ENCODE results near the gene SLC23A2.
"Not testable (repeated sequence)": the region's sequence is repeated elsewhere in the genome, so short reads cannot be mapped to it uniquely, and the experiment has no call there.

SLC23A2 gene

DNA sequence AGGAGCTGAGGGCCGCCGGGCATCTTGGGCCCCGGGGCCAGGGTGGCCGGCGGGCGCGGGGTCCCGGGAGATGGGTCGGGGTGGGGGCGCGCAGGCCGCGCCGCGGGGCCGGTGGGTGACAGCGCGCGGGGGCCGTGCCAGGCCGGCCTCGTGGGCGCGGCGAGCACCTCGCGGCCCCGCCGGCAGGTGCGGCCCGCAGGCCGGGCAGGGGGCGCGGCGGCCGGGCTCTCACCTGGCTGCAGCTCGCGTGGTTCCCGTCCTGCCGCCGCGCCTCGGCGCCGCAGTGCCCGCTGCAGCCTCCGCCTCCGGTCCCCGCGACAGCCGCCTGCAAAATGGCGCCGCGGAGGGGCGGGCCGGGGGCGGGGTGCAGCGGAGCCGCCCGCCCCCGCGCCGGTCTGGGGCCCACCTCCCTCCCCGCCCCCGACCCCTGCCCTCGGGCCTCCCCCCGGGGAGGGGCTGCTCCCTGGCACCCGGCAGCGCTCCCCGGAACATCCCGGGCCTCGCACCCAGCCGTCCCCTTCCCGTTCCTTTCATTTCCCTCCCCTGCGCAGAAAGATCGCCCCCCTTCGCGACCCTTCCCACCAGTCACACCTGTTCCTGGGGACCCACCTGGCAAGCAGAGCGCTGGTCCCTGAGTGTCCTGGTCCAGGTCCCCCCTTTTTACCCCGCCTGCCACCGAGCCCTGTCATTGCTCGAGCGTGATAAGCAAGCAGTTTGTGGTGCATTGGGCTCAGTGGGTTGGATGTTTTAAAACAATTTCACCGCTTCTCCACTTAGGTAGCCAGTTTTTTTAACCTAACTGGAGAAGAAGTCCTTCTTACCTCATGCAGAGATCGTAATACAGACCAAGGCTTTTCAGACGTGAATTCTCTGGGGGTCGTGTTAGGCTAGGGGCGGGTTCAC is at the start of gene SLC23A2:
Gene SLC23A2, minus strand, starts transcription at position 337 of the 903 bp plus-strand sequence. CDS start 68,948 bp downstream, outside the sequence.
- peak; percentile 46 for DNase-seq (ENCODE audit: low read depth)

DNA sequence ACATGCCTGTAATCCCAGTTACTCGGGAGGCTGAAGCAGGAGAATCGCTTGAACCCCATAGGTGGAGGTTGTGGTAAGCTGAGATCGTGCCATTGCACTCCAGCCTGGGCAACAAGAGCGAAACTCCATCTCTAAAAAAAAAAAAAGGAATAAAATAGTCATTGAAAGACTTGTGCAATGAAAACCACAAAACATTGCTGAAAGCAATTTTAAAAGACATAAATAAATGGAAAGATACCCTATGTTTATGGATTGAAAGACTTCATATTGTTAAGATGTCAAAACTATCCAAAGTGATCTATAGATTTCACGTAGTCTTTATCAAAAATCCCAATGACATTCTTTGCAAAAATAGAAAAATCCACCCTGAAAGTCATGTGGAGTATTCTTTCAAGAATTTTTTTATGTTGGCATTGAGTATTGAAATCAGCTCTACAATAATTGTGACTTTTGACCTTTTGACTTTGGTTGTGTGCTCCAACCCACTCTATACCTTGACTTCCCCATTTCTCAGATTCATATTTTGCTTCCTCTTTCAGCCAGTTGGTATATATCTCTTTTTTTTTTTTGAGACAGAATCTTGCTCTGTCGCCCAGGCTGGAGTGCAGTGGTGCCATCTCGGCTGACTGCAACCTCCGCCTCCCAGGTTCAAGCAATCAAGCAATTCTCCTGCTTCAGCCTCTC is 45.5 kb upstream of the SLC23A2 start:
- DNase-seq (ENCODE audit: low read depth), result no peak

DNA sequence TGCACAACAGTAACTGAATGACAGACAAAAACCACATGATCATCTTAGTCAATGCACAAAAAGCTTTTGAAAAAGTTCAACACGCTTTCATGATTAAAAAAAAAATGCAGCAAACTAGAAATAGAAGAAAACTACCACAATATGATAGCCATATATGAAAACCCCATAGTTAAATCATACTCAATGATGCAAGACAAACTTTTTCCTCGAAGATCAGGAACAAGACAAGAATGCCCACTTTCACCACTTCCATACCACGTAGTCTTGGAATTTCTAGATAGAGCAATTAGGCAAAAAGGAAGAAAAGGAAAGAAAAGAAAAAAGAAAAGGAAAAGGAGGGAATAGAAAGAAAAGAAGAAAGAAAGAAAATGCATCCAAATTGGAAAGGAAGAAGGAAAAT is 44.6 kb upstream of the SLC23A2 start:
- DNase-seq (ENCODE audit: low read depth), result no peak

DNA sequence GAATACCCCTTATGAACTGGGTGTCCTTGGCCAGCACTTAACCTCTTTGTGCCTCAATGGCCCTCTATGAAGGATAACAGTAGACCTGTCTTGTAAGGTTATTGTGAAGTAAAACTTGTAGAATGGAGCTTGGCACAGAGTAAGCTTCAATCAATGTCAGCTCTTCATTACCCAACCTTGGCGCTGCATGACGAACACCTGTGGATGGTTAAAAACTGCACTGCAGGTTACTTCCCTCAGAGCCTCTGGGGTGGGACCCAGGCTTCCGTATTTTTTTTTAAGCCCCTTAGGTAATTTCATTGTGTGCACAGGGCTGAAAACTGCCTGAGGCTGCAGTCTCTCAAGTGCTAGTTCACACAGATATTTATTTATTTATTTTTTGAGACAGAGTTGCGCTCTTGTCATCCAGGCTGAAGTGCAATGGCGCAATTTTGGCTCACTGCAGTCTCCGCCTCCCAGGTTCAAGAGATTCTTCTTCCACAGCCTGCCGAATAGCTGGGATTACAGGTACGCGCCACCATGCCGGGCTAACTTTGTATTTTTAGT is 42.8 kb upstream of the SLC23A2 start:
- no peak for DNase-seq (ENCODE audit: low read depth)

DNA sequence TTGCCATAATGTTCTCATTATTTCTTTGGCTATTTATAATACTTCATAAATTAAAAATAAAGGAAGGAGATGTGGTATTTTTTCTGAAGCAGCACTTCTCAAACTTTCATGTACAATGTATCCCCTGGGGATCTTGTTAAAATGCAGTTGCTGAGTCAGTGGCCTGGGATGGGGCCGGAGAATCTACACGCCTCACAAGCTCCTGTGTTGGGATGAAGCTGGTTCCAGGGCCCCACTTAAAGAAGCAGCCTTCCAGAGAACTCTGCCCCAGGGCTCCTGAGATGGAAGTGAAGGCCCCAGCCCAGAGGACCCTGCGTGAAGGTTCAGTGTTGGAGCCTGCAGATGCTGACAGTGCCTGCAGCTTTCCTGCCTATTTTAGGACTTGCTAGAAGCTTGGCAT is 40.1 kb upstream of the SLC23A2 start:
- DNase-seq (ENCODE audit: low read depth), result no peak

DNA sequence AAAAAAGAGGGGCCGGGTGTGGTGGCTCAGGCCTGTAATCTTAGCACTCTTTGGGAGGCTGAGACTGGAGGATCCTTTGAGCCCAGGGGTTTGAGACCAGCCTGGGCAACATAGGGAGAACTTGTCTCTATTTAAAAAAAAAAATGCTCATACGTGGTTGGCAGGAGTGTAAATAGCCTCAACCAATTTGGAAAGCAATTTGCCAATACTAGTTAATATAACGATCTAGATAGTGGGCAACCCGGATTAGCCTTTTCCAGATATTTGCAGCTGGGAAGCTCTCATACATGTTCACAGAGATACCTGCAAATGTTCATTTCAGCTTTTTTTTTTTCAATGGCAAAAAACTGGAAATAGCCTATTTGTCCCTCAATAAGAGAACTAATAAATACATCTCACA is 39.0 kb upstream of the SLC23A2 start:
- no peak for DNase-seq (ENCODE audit: low read depth)

DNA sequence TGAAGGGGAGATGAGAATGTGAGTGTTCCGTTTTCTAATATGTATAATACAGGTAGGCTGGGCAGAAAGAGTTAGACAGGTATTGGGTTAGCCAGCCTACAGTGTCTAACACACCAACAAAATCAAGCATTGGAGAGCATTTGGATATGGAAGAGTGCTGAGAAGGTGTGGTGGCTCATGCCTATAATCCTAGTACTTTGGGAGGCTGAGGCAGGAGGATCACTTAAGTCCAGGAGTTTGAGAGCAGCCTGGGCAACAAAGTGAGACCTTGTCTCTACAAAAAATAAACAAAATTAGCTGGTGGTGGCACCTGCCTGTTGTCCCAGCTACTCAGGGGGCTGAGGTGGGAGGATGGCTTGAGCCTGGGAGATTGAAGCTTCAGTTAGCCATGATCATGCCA is 38.6 kb upstream of the SLC23A2 start:
- no peak for DNase-seq (ENCODE audit: low read depth)

DNA sequence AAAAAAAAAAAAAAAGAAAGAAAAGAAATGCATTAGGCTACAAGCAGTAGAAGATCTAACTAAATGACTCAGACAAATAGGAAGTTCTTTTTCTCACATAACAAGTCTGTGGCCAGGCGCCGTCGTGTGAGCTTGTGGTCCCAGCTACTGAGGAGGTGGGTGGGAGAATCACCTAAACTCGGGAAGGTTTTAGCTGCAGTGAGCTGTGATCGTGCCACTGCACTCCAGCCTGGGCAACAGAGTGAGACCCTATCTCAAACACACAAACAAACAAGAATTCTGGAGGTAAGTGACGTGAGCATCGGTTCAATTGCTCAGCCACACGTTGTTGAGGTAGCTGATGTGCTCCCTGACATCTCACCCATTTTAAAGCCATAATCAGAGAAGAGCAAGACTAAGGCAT is 37.9 kb upstream of the SLC23A2 start:
- DNase-seq (ENCODE audit: low read depth), result peak; percentile 7

DNA sequence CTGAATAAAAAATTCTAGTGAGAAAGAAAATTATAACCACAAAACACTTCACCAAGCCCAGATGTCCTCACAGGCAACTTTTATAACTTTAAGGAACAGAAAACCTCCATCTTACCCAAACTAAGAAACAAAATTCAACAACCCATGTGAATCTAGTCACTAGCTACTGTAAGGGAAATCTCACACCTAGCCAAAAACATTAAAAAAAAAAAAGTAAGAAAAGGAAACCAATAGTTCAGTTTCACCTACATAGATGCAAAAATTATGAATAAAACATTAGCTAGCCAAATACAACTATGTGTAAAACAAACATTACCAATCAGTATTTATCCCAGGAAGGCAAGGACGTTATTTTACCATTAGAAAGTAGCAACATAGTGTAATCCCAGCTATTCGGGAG is 35.5 kb upstream of the SLC23A2 start:
- no peak for DNase-seq (ENCODE audit: low read depth)

DNA sequence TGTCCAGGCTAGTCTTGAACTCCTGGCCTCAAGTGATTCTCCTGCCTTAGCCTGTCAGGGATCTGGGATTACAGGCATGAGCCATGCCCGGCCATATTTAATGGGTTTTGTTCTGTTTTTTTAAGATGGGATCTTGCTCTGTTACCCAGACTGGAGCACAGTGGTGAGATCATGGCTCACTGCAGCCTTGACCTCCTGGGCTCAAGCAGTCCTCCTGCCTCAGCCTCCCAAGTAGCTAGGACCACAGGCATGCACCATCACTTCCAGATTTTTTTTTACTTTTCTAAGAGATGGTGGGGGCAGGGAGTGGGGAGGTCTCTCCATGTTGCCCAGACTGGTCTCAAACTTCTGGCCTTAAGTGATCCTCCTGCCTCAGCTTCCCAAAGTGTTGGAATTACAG is 34.2 kb upstream of the SLC23A2 start:
- not testable (repeated sequence) for DNase-seq (ENCODE audit: low read depth)

DNA sequence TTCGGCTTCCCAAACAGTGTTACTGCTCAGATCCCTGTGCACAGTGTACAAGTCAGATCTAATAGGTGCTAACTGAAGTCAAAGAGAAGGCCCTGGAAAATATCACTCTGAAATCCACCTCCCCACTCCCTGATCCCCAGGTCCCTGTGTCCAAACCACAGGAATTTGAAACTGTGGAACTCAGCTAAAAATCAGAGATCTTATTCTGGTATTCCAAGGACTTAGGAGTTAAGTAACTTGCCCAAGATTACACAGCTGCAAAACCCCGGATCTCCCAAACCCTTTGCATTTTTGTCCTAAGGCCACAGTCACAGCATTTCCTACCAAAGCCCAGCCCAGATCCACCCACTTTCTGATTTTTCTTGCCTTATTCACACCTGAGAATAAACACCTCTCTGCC is 32.3 kb upstream of the SLC23A2 start:
- DNase-seq (ENCODE audit: low read depth), result no peak

DNA sequence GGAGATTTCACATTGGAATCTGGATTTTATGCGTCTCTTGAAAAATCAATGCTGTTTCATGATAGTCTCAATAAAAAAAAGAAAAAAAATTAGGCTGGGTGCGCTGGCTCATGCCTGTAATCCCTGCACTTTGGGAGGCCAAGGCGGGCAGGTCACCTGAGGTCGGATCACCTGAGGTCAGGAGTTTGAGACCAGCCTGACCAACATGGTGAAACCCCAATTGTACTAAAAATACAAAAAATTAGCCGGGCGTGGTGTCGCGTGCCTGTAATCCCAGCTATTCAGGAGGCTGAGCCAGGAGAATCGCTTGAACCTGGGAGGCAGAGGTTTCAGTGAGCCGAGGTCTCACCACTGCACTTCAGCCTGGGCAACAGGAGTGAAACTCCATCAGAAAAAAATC is 30.4 kb upstream of the SLC23A2 start:
- DNase-seq (ENCODE audit: low read depth), result not testable (repeated sequence)

DNA sequence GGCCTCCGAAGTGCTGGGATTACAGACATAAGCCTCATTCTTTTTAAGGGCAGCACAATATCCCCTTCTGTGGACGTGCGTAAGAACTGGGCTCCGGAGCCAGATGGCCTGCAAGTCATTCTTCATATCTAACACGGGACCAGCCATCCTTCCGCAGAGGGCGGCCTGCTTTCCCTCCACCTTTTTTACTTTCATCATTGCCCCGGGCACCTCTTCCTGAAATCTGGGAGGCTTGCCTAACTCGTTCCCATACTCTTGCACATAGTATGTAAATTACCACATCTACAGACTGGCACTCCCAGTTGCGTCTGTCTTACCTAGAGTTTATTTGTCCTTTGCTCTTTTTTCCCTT is 29.9 kb upstream of the SLC23A2 start:
- no peak for DNase-seq (ENCODE audit: low read depth)

DNA sequence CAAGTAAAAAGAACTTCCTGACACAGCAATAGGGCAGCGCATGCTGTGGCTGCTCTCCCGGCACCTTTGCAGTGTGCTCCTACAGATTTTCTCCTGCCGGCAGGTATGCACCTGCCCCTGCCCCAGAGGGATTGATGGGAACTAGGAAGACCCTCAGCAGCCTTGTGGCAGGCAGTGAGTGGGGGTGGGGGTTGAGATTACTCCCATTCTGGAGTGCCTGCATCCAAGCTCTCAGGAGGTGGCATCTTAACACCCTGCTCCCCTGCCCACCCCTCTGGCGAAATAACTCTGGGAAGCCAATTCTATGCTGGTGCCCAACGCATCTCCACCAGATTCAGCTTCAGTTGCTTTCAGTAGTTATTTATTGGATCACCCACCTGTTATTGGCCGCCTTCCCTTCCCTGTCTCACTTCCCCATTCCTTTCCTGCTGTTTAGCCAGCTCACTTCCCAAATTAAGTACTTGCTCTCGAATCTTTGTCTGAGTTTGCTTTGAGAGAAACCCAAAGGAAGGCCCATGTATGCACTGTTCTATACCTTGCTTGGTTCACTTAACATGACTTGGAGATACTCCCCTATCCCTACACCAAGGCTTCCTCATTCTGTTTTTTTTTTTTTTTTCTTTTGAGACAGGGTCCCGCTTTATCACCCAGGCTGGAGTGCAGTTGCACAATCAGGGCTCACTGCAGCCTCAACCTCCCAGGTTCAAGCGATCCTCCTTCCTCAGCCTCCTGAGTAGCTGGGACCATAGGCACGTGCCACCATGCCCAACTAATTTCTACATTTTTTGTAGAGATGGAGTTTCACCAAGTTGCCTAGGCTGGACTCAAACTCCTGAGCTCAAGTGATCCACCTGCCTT is 29.3 kb upstream of the SLC23A2 start:
- no peak for DNase-seq (ENCODE audit: low read depth)

DNA sequence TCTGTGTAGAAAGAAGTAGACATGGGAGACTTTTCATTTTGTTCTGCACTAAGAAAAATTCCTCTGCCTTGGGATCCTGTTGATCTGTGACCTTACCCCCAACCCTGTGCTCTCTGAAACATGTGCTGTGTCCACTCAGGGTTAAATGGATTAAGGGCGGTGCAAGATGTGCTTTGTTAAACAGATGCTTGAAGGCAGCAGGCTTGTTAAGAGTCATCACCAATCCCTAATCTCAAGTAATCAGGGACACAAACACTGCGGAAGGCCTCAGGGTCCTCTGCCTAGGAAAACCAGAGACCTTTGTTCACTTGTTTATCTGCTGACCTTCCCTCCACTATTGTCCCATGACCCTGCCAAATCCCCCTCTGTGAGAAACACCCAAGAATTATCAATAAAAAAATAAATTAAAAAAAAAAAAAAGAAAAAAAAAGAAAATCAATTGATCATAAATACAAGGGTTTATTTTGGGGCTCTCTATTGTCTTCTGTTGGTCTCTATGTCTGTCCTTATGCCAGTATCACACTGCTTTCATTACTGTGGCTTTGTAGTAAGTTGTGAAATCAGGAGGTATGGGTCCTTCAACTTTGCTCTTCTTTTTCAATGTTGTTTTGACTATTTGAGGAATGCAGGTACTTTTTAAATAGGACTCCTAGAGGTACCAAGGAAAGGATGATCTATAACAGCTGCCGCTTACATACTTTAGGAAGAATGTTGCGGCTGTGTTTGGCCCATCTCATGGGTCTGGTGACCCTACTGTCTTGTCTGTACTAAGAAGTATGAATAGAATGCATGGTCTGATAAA is 27.1 kb upstream of the SLC23A2 start:
- DNase-seq (ENCODE audit: low read depth), result not testable (repeated sequence)

DNA sequence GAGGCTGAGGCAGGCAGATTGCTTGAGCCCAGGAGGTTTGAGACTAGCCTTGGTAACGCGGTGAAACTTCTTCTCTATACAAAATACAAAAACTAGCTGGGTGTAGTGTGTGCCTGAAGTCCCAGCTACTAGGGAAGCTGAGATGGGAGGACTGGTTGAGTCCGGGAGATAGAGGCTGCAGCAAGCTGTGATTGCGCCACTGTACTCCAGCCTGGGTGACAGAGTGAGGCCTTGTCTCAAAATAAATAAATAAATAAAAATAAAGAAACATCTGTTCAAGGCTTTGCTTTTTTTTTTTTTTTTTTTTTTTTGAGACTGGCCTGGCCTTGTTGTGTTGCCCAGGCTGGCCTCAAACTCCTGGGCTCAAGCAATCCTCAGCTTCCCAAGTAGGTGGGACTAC is 23.7 kb upstream of the SLC23A2 start:
- no peak for DNase-seq (ENCODE audit: low read depth)

DNA sequence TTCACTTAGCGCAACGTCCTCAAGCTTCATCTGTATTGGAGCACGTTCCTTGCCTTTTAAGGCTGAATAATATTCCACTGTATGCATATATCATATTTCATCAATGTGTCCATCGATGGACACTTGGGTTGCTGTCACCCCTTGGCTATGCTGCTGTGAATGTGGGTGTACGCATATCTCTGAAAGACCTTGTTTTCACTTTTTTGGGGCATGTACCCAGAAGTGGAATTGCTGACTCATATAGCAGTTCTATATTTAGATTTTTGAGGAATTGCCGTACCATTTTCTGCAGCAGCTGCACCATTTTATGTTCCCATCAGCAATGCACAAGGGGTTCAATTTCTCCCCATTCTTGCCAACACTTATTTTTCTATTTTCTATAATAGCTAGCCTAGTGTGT is 22.8 kb upstream of the SLC23A2 start:
- DNase-seq (ENCODE audit: low read depth), result no peak

DNA sequence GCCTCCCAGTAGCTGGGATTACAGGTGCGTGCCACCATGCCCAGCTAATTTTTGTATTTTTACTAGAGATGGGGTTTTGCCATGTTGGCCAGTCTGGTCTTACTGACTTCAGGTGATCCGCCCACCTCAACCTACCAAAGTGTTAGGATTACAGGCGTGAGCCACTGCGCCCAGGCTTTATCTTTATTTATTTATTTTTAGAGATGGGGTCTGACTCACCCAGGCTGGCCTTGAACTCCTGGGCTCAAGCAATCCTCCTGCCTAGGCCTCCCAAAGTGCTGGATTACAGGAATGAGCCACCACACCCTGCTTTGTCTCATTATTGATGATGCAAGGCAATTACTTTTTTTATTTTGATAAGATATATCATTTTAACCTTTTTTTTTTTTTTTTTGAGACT is 21.9 kb upstream of the SLC23A2 start:
- not testable (repeated sequence) for DNase-seq (ENCODE audit: low read depth)

DNA sequence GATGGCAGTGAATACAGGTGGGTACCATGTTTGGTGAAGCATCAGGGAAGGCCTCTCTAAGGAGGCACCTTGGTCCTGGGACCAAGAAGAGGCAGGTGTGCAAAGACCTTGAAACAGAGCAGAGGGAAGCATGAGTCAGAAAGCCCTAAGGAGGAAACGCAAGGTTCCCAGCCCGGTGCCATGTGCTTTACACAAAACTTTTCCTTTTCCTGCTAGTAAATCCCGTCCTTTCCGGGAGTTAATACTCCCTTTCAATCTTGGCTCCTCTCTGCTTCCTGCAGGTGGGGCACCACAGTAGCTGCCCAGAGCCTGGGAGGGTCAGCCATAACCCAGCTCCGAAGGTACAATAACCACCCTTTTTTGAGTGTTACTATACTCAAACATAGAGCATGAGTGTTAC is 19.4 kb upstream of the SLC23A2 start:
- no peak for DNase-seq (ENCODE audit: low read depth)

DNA sequence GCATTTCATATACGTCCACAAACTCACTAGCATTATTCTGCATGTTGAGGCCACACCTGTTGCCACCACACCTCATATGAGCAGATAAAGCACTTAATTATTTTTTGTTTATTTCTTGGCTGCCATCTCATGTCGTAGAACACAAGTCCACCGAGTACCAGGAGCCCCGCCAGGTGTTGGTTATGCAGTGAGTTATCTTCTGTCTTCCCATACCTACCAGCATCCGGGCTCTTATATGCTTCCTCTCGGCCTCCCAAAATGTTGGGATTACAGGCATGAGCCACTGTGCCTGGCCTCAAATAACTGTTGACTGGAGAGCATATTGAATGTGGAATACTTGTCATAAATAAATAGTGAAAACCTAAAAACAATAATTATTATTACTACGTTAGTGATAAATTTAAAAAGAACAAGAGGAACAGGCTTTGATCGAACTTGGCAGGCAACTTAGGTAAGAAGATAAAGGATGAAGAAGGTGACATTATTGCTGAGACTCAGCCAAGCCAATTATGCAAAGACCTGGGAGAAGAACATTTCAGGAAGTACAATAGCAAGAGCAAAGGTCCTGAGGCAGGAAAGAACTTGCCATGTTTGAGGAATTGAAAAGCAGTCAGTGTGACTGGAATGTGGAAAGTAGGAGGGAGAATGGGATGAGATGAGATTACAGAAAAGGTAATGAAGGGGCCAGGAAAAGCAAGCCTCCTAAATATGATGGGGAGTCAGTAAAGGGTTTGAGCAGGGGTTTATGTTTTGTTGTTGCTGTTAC is 12.6 kb upstream of the SLC23A2 start:
- DNase-seq (ENCODE audit: low read depth), result no peak

DNA sequence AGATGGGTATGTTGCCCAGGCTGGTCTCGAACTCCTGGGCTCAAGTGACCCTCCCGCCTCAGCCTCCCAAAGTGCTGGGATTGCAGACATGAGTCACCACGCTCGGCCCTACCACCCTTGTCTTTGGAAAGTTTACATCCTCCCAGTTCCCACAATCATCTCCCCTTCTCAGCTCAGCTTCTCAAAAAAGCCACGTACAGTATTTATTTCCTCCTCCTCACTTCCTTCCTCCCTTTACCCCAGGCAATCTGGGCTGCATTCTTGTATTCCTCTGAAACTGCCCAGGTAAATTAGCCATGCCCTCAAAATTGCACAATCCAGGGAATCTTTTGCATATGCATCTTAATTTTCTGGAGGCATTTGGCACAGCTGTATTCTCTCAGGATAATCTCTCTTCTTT is 7.4 kb upstream of the SLC23A2 start:
- no peak for DNase-seq (ENCODE audit: low read depth)
